HepG2 (cell line): Measurements from ENCODE around the gene BMERB1. TPM values are rescaled to one million over a fixed set of nuclear protein-coding genes. Genes with fewer than 3 reads are reported as not detected.
A peak's percentile ranks its signal among the peaks of the same experiment; 100 is the strongest.

Experiments
- FOXO4 ChIP-seq: sonication (generic); formaldehyde crosslinking; conservative IDR thresholded peaks from 2 replicates; pipeline ENCODE4 v1.8.1; 2023; ENCODE audit warnings: missing genetic modification reagents
- KDM4B ChIP-seq: sonication (generic); formaldehyde crosslinking; IDR thresholded peaks from 2 replicates; pipeline ENCODE4 v1.4.0; 2020; ENCODE audit warnings: missing genetic modification reagents
- MLLT10 ChIP-seq: sonication (generic); formaldehyde crosslinking; IDR thresholded peaks from 2 replicates; pipeline ENCODE4 v1.4.0; 2020; ENCODE audit warnings: missing genetic modification reagents
- MYC ChIP-seq: sonication (generic); formaldehyde crosslinking; IDR thresholded peaks from 2 replicates; pipeline ENCODE4 v1.9.0; 2021; ENCODE audit warnings: missing genetic modification reagents, borderline replicate concordance
- NFIB ChIP-seq: sonication (generic); formaldehyde crosslinking; IDR thresholded peaks from 2 replicates; pipeline ENCODE4 v1.9.0; 2021; ENCODE audit warnings: missing genetic modification reagents, mild to moderate bottlenecking, borderline replicate concordance
- PAF1 ChIP-seq: IDR thresholded peaks from 2 replicates; pipeline ENCODE4 v1.6.1; 2016; ENCODE audit warnings: missing genetic modification reagents, missing compliant biosample characterization
- TRIM22 ChIP-seq: fragments of 450-650 bp; IDR thresholded peaks from 2 replicates; pipeline ENCODE4 v1.6.1; 2017
- ZNF414 ChIP-seq: sonication (generic); formaldehyde crosslinking; IDR thresholded peaks from 2 replicates; pipeline ENCODE4 v1.5.0; 2020; ENCODE audit warnings: missing genetic modification reagents
- ZNF577 ChIP-seq: sonication (generic); formaldehyde crosslinking; IDR thresholded peaks from 2 replicates; pipeline ENCODE4 v1.4.0; 2020; ENCODE audit warnings: mild to moderate bottlenecking, low read depth, missing genetic modification reagents, borderline replicate concordance
- ZNF737 ChIP-seq: sonication (generic); formaldehyde crosslinking; IDR thresholded peaks from 2 replicates; pipeline ENCODE4 v1.5.0; 2020; ENCODE audit warnings: missing genetic modification reagents, mild to moderate bottlenecking, borderline replicate concordance
- ZNF740 ChIP-seq: sonication (generic); formaldehyde crosslinking; IDR thresholded peaks from 2 replicates; pipeline ENCODE4 v1.4.0; 2020; ENCODE audit warnings: missing genetic modification reagents
- polyA plus RNA-seq, 8 experiments: library from polyadenylated mRNA; depleted of rRNA in 3 of 8; stranded (reverse) in 7 of 8; unstranded in 1 of 8; fragments of >200 nt; fragmentation: Illumina TruSeq in 4 of 8; extraction: Trizol in 4 of 8; gene quantifications; 2 replicates each; pipeline versions ENCODE4 v1.2.1 to v1.2.3, GENCODE V29; 2011 to 2016; ENCODE audit warnings: low read depth in 4 of 8, missing spikeins in 1 of 8, mixed read lengths in 1 of 8; ENCODE audit not compliant: insufficient read depth in 1 of 8
- total RNA-seq, 5 experiments: library from RNA; depleted of rRNA; stranded (reverse); fragments of >200 nt; fragmentation: Illumina TruSeq; extraction: Trizol; gene quantifications; 2 replicates each; pipeline ENCODE4 v1.2.3, GENCODE V29; 2016; ENCODE audit warnings: low read depth in 1 of 5
- TF ChIP-seq, protein P1 (sequence below): sonication (generic); formaldehyde crosslinking; IDR thresholded peaks from 2 replicates; pipeline ENCODE4 v1.4.0; 2020; ENCODE audit warnings: mild to moderate bottlenecking, missing genetic modification reagents
- TF ChIP-seq, protein P2 (sequence below): fragments of 450-650 bp; IDR thresholded peaks from 2 replicates; pipeline ENCODE4 v1.6.1; 2016
- TF ChIP-seq, protein P3 (sequence below): sonication (generic); formaldehyde crosslinking; IDR thresholded peaks from 2 replicates; pipeline ENCODE4 v1.4.0; 2020; ENCODE audit warnings: missing genetic modification reagents

Gene BMERB1
- total and polyA plus RNA-seq, 2 of the 13 experiments (the other 11 are each of a cell fraction or from before 2014, with no cell fraction given), result 1.4 TPM

DNA sequence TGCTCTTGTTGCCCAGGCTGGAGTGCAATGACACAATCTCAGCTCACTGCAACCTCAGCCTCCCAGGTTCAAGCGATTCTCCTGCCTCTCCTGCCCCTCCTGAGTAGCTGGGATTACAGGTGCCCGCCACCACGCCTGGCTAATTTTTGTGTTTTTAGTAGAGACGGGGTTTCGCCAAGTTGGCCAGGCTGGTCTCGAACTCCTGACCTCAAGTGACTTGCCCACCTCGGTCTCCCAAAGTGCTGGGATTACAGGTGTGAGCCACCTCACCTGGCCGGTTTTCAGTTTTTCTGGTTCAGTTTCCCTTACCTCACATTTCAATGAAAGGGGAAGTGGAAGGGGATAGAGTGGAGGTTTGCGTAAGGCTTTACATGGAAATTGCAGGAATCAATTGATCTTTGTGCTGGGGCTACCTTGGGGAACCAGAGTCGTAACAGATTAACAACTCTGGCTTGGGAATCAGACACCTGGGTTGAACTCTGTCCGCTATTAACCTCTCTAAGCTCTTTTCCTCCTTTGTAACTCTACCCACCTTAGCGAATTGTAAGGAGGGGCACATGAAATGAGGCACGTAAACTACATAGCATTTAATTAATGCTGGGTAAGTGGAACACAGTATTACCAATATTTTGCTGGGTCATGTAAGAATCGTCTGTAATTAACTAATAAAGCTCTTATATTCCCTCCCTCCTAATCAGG, 35.6 kb upstream of the BMERB1 start (continued):
- TF ChIP-seq ZNF737 (CRISPR knock-in tag) (peak; percentile 81; the same call in 1 of the 2 replicates), PAF1 (CRISPR knock-in tag) (no peak), TRIM22 (no peak), KDM4B (peak; percentile 76; the same call in 1 of the 2 replicates), ZNF740 (CRISPR knock-in tag) (no peak), MYC (CRISPR knock-in tag) (peak; percentile 36; the same call in 1 of the 2 replicates), FOXO4 (CRISPR knock-in tag) (no peak), ZNF414 (CRISPR knock-in tag) (peak; percentile 91), NFIB (CRISPR knock-in tag) (no peak), ZNF577 (no peak), MLLT10 (CRISPR knock-in tag) (no peak)
- TF ChIP-seq, protein P1, sequence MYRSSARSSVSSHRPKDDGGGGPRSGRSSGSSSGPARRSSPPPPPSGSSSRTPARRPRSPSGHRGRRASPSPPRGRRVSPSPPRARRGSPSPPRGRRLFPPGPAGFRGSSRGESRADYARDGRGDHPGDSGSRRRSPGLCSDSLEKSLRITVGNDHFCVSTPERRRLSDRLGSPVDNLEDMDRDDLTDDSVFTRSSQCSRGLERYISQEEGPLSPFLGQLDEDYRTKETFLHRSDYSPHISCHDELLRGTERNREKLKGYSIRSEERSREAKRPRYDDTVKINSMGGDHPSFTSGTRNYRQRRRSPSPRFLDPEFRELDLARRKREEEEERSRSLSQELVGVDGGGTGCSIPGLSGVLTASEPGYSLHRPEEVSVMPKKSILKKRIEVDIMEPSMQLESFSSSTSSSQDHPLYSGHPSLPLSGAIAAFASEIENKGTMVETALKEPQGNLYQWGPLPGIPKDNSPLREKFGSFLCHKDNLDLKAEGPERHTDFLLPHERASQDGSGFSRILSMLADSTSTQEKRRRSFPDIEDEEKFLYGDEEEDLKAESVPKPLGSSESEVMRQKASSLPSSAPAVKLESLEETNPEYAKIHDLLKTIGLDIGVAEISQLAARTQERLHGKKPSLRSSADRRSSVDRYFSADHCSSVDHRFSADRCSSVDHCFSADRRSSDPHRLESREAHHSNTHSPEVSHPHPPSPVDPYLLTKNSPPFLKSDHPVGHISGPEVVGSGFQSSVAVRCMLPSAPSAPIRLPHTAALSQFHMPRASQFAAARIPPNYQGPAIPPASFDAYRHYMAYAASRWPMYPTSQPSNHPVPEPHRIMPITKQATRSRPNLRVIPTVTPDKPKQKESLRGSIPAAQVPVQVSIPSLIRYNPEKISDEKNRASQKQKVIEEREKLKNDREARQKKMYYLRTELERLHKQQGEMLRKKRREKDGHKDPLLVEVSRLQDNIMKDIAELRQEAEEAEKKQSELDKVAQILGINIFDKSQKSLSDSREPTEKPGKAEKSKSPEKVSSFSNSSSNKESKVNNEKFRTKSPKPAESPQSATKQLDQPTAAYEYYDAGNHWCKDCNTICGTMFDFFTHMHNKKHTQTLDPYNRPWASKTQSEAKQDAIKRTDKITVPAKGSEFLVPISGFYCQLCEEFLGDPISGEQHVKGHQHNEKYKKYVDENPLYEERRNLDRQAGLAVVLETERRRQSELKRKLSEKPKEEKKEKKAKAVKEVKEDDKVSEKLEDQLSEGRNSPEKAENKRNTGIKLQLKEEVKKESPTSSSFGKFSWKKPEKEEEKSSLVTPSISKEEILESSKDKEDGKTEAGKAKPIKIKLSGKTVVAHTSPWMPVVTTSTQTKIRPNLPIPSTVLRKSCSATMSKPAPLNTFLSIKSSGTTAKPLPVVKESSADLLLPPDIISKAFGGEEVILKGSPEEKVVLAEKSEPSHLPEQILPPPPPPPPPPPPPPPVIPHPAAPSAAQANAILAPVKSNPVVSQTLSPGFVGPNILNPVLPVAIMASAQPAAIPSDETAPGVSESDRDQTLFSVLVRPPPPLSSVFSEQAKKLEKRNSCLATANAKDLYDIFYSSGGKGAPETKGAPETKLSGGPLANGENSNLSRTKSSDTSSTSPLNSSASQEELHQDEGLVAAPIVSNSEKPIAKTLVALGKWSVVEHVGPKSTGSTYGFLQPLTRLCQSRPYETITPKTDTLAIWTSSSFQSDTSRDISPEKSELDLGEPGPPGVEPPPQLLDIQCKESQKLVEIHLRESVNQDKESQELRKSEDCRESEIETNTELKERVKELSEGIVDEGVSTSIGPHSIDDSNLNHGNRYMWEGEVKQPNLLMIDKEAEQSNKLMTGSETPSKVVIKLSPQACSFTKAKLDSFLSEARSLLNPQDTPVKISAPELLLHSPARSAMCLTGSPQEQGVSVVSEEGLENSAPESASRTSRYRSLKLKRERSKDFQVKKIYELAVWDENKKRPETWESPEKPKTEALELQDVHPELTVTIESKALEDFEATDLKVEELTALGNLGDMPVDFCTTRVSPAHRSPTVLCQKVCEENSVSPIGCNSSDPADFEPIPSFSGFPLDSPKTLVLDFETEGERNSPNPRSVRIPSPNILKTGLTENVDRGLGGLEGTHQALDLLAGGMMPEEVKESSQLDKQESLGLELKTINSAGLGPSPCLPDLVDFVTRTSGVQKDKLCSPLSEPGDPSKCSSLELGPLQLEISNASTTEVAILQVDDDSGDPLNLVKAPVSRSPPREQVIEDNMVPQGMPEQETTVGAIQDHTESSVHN (CRISPR knock-in tag), result peak; percentile 70; the same call in 1 of the 2 replicates
- TF ChIP-seq, protein P2, sequence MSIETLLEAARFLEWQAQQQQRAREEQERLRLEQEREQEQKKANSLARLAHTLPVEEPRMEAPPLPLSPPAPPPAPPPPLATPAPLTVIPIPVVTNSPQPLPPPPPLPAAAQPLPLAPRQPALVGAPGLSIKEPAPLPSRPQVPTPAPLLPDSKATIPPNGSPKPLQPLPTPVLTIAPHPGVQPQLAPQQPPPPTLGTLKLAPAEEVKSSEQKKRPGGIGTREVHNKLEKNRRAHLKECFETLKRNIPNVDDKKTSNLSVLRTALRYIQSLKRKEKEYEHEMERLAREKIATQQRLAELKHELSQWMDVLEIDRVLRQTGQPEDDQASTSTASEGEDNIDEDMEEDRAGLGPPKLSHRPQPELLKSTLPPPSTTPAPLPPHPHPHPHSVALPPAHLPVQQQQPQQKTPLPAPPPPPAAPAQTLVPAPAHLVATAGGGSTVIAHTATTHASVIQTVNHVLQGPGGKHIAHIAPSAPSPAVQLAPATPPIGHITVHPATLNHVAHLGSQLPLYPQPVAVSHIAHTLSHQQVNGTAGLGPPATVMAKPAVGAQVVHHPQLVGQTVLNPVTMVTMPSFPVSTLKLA, result no peak
- TF ChIP-seq, protein P3, sequence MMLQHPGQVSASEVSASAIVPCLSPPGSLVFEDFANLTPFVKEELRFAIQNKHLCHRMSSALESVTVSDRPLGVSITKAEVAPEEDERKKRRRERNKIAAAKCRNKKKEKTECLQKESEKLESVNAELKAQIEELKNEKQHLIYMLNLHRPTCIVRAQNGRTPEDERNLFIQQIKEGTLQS, result no peak
